HEK293T (cell line): ENCODE measurements around the gene CCDC141.
A peak's percentile ranks its signal among the peaks of the same experiment; 100 is the strongest.

Source experiments
- CTCF ChIA-PET: fragments of 350-600 bp; formaldehyde crosslinking; extraction: SDS; loops from one replicate; lab custom pipeline; 2021; ENCODE audit warnings: antibody characterized with exemption, inconsistent platforms; lab: Yijun Ruan, JAX
- POLR2A ChIA-PET: fragments of 350-600 bp; formaldehyde crosslinking; extraction: SDS; loops from one replicate; lab custom pipeline; 2020; ENCODE audit warnings: antibody characterized with exemption, inconsistent platforms; lab: Yijun Ruan, JAX
- DNase-seq: peaks from one replicate; pipeline ENCODE4 v3.0.0; 2012; ENCODE audit warnings: mixed read lengths; ENCODE audit errors: extremely low spot score
- ARNT ChIP-seq: fragments of 450-650 bp; IDR thresholded peaks from 2 replicates; pipeline ENCODE4 v1.6.1; 2017; ENCODE audit warnings: mild to moderate bottlenecking
- BHLHE40 ChIP-seq: fragments of 450-650 bp; IDR thresholded peaks from 2 replicates; pipeline ENCODE4 v1.6.1; 2016; ENCODE audit warnings: mild to moderate bottlenecking, moderate library complexity, borderline replicate concordance
- CTBP1 ChIP-seq: fragments of 450-650 bp; IDR thresholded peaks from 2 replicates; pipeline ENCODE4 v1.6.1; 2016; ENCODE audit warnings: borderline replicate concordance
- ELF4 ChIP-seq: fragments of 450-650 bp; IDR thresholded peaks from 2 replicates; pipeline ENCODE4 v1.6.1; 2017; ENCODE audit warnings: antibody characterized with exemption
- FOXA1 ChIP-seq: fragments of 450-650 bp; IDR thresholded peaks from 2 replicates; pipeline ENCODE4 v1.6.1; 2016; ENCODE audit warnings: mild to moderate bottlenecking
- FOXK2 ChIP-seq: fragments of 450-650 bp; IDR thresholded peaks from 2 replicates; pipeline ENCODE4 v1.6.1; 2016; ENCODE audit warnings: mild to moderate bottlenecking
- FOXM1 ChIP-seq: fragments of 450-650 bp; IDR thresholded peaks from 2 replicates; pipeline ENCODE4 v1.6.1; 2017; ENCODE audit warnings: mild to moderate bottlenecking, borderline replicate concordance
- HDGF ChIP-seq: fragments of 450-650 bp; IDR thresholded peaks from 2 replicates; pipeline ENCODE4 v1.6.1; 2017; ENCODE audit warnings: antibody characterized with exemption, borderline replicate concordance
- L3MBTL2 ChIP-seq: fragments of 450-650 bp; conservative IDR thresholded peaks from 2 replicates; pipeline ENCODE4 v1.6.1; 2016; ENCODE audit warnings: mild to moderate bottlenecking
- LEF1 ChIP-seq: fragments of 450-650 bp; IDR thresholded peaks from 2 replicates; pipeline ENCODE4 v1.6.1; 2017; ENCODE audit warnings: mild to moderate bottlenecking, borderline replicate concordance
- NFRKB ChIP-seq: fragments of 450-650 bp; IDR thresholded peaks from 2 replicates; pipeline ENCODE4 v1.6.1; 2016; ENCODE audit warnings: mild to moderate bottlenecking, moderate library complexity
- PKNOX1 ChIP-seq: fragments of 450-650 bp; IDR thresholded peaks from 2 replicates; pipeline ENCODE4 v1.6.1; 2016
- SP1 ChIP-seq: fragments of 450-650 bp; IDR thresholded peaks from 2 replicates; pipeline ENCODE4 v1.6.1; 2017
- SUZ12 ChIP-seq: fragments of 450-650 bp; IDR thresholded peaks from 2 replicates; pipeline ENCODE4 v1.6.1; 2016; ENCODE audit warnings: mild to moderate bottlenecking
- TARDBP ChIP-seq: fragments of 450-650 bp; IDR thresholded peaks from 2 replicates; pipeline ENCODE4 v1.6.1; 2016
- ZNF384 ChIP-seq: fragments of 450-650 bp; IDR thresholded peaks from 2 replicates; pipeline ENCODE4 v1.6.1; 2016

Gene CCDC141

GRCh38 chr2:178949584-178949983 is 100.4 kb downstream of the CCDC141 start:
- POLR2A ChIA-PET = no interaction called here
- TF ChIP-seq LEF1 = no peak
- no peak for TF ChIP-seq FOXK2
- no peak for TF ChIP-seq ELF4
- TF ChIP-seq SUZ12 = no peak
- TF ChIP-seq FOXM1 = no peak
- TF ChIP-seq CTBP1 = no peak
- no peak for TF ChIP-seq BHLHE40
- no peak for TF ChIP-seq HDGF
- DNase-seq = no peak
- CTCF ChIA-PET = interaction anchor here (0.6 kb wide), 1 partner anchor 839 kb away, joined by 3 read pairs; no protein-coding TSS in a partner anchor

- no peak for DNase-seq
- TF ChIP-seq FOXK2 = no peak
- POLR2A ChIA-PET = no interaction called here
- CTCF ChIA-PET = interaction anchor here (0.6 kb wide), 1 partner anchor 839 kb away, joined by 3 read pairs; no protein-coding TSS in a partner anchor
These were observed 100.8 kb downstream of the CCDC141 start for GRCh38 chr2:178949151-178949550.

GRCh38 chr2:178947006-178947405 is 102.9 kb downstream of the CCDC141 start:
- CTCF ChIA-PET = interaction anchor here (0.5 kb wide), 1 partner anchor 991 kb away, joined by 3 read pairs; no protein-coding TSS in a partner anchor
- TF ChIP-seq FOXA1 (no peak), SP1 (no peak), PKNOX1 (peak; percentile 76), HDGF (no peak), NFRKB (no peak), ELF4 (no peak), TARDBP (no peak), L3MBTL2 (no peak)
- DNase-seq = no peak
- POLR2A ChIA-PET = no interaction called here

GRCh38 chr2:178946494-178946893 is 103.4 kb downstream of the CCDC141 start:
- TF ChIP-seq SUZ12 (no peak), FOXK2 (no peak), TARDBP (no peak), SP1 (no peak), NFRKB (no peak), BHLHE40 (no peak), ZNF384 (no peak), FOXA1 (no peak), PKNOX1 (no peak), L3MBTL2 (no peak), LEF1 (no peak)
- CTCF ChIA-PET = no interaction called here
- no peak for DNase-seq
- POLR2A ChIA-PET = no interaction called here

- TF ChIP-seq FOXA1 = no peak
- TF ChIP-seq FOXK2 = no peak
- TF ChIP-seq FOXM1 = no peak
- no peak; the same call in 1 of the 2 replicates for TF ChIP-seq PKNOX1
- no peak for TF ChIP-seq ARNT
- no peak for TF ChIP-seq SUZ12
- TF ChIP-seq HDGF = no peak
- no peak for TF ChIP-seq L3MBTL2
- no peak for TF ChIP-seq TARDBP
- no peak for TF ChIP-seq LEF1
- no peak for TF ChIP-seq BHLHE40
- no peak for TF ChIP-seq CTBP1
- no peak for TF ChIP-seq NFRKB
- TF ChIP-seq ZNF384 = no peak
- TF ChIP-seq SP1 = no peak
- ChIA-PET CTCF (no interaction called here), POLR2A (no interaction called here)
- DNase-seq = no peak
These were observed 106.2 kb downstream of the CCDC141 start for GRCh38 chr2:178943745-178944144.

- TF ChIP-seq ZNF384 (no peak), ELF4 (no peak), PKNOX1 (no peak), SUZ12 (no peak), HDGF (no peak), SP1 (no peak), TARDBP (no peak), LEF1 (no peak), FOXM1 (no peak), FOXK2 (no peak), ARNT (no peak), L3MBTL2 (no peak), NFRKB (no peak), FOXA1 (no peak), BHLHE40 (no peak), CTBP1 (no peak)
- ChIA-PET CTCF (no interaction called here), POLR2A (no interaction called here)
- no peak for DNase-seq
These were observed 115.4 kb downstream of the CCDC141 start for GRCh38 chr2:178934571-178934970.
